Measurements from ENCODE around the gene RNASEL. TPM values are rescaled to one million over a fixed set of nuclear protein-coding genes. Genes with fewer than 3 reads are reported as not detected.

Gene RNASEL
- total and polyA plus RNA-seq, 5 donors from 2014 or later = 6.2 to 10.5 (median 9.1) TPM

Other genes with a start within 250 kb of the RNASEL start
- 69.5 TPM for gene GLUL, start 197.5 kb downstream of the RNASEL start, total RNA-seq
- 10 to 100 TPM; 27.3 to 52.5 (median 40.8) TPM for gene GLUL, start 197.5 kb downstream of the RNASEL start, polyA plus RNA-seq
- gene TEDDM1, start 188.6 kb downstream of the RNASEL start, total RNA-seq = not detected
- under 1 TPM in 1 of 4 donors, not detected in 3; 0.08 TPM for gene TEDDM1, start 188.6 kb downstream of the RNASEL start, polyA plus RNA-seq
- not detected for gene RGSL1, start 139.1 kb downstream of the RNASEL start, total RNA-seq
- not detected for gene RGSL1, start 139.1 kb downstream of the RNASEL start, polyA plus RNA-seq
- gene RGS16, start 15.1 kb upstream of the RNASEL start, total RNA-seq = 16.6 TPM
- gene RGS16, start 15.1 kb upstream of the RNASEL start, polyA plus RNA-seq = 1 to 10 TPM in 1 of 4 donors, under 1 TPM in 3; 0.34 to 1.2 (median 0.46) TPM
- not detected for gene RGS8, start 95.3 kb upstream of the RNASEL start, total RNA-seq
- gene RGS8, start 95.3 kb upstream of the RNASEL start, polyA plus RNA-seq = not detected
- 4.8 TPM for gene NPL, start 200.5 kb upstream of the RNASEL start, total RNA-seq
- 10 to 100 TPM in 1 of 4 donors, 1 to 10 TPM in 3; 5.4 to 12.2 (median 7.2) TPM for gene NPL, start 200.5 kb upstream of the RNASEL start, polyA plus RNA-seq